ENCODE data around the gene IDUA. TPM values are rescaled to one million over a fixed set of nuclear protein-coding genes. Genes with fewer than 3 reads are reported as not detected.

Gene IDUA
- total RNA-seq, 1 donor from 2014 or later: 76.4 TPM

DNA sequence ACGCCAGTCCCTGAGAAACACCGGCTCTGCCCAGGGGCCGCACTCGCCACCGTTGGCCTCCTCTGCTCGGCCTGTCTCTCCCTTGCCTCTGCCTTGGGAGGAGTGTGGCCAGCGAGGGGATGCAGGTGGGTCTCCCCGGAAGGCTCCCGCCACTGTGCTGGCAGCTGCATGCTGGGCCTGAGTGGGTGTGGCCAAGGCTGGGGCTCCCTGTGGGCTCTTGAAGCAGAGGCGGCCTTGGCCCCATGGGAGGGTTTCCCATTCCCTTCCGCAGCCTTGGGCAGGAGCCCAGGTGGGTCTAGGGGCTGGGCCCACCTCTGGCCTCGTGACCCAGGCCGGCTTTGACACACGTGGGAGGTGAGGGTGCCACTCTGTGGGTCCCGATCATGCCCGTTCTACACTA, 43.7 kb downstream of the IDUA start:
- no peak for DNase-seq (ENCODE audit: low spot score)

DNA sequence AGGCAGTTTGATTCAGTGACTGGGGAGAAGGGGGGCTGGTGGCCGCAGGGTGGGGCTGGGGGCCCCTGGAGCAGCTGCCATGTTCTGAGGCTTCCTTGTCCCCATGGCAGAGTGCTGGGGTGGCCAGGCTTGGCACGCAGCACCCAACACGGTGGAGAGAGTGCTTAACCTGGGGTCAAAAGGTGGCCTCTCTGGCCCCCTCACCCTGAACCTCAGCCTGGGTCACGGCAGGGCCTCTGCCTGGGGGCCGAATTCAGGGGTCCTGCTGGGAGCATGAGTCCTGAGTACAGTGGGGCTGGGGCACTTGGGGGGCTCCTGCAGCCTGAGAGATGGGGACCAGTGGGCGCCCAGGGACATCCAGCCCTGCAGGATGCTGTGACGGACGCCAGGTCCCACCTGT, 44.5 kb downstream of the IDUA start:
- no peak for DNase-seq (ENCODE audit: low spot score)

DNA sequence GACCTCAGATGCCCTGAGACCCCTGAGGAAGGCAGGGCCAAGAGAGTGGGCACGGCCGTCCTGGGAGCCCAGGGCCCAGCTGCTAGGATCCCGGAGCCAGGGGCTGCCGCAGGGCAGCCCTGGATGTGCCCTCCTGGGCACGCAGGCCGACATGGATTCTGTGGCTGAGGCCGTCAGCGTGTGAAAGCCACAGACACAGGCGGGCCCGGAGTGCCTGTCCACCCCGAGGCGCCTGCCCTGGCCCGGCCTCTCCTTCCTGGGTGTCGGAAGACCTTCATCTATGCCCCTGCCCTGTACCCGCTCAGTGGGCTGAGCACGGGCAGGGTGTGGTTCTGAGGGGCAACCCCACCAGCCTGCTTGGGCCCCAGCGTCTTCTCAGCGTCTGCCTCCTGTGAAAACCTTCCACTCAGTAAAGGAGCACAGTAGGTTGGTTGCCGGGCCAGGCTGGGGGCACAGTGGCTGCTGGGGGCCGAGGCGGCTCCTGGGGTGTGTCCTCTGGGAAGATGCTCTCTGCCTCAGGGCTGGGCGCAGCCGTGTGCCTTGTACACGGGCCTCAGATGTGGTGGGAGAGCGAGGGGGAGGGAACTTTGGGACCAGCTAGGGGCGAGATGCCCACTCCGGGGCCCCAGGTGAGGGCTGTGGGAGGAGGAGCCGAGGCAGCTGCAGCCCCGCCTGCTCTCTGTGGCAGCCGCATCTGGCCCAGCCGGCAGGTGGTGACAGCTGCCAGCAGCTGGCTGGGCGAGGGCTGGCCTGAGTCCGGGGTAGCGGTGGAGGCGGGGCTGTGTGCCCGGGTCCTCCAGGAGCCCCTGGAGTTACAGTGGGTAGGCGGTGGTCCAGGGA, 45.3 kb downstream of the IDUA start:
- no peak for DNase-seq (ENCODE audit: low spot score)

DNA sequence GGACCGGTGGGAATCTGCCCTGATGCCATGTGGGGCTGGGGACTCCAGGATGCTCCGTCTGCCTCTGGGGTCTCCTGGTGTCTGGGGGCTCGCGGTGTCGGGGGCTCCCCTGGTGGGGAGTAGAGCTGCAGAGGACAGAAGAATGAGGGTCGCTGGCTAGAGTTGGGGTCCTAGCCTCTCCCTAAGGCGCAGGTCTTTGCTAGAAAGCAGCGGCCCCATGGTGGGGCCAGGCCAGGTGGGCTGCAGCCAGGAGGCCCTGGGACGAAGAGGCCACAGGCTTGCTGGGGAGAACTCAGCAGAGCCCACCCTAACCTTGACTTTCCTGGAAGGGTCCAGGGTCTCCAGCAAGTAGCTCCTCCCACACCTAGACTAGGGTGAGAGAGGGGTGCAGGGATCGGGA, 46.0 kb downstream of the IDUA start:
- no peak for DNase-seq (ENCODE audit: low spot score)

DNA sequence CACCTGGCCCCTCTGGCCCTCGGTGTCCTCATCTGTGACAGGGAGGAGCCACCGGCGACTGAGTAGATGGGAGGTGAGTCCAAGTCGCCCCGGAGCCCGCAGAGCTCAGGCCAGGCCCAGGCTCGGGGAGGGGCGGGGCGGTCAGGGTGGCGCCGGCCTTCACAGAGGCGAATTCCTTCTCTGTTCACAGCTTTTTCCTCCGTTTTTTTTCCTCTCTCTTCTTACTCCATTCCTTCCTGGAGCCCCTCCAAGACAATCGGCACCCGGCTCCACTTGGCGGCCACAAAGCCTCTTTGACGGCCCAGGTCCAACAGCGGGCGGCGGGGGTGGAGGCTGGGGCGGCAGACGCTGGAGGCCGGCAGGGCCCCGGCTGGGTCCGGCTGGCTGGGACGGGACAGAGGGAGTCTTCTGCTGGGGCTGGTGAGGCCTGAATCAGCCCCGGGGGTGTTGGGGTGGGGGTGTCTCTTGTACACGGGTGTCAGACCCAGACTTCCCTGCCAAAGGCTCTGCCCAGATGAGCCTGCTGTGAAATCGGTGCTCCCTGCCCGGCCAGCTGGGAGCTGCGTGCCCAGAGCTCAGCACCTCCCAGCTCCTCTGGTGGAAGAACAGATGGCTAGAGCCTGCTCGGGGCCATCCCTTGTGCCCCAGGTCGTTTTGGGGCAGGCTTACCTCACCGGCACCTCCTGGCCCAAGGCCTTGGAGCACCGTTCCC, 47.2 kb downstream of the IDUA start:
- DNase-seq (ENCODE audit: low spot score): no peak

DNA sequence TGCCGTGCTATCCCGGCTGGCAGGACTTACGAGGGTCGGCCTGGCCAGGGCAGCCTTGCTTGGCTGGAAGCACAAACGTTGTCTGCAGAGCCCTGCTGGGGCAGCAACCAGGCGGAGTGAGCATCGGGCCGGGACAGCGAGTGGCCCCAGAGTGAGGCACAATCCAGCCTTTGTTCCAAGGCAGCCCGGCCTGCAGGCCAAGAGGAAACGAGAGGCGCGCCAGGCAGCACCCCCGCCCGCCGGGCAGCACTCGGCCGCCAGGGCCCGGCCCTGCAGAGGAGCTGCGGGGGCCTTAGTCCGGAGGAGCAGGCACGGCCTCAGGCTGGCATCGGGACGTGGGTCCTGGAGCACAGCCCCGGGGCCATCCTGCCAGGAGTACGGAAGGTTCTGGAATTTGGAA, 48.7 kb downstream of the IDUA start:
- DNase-seq (ENCODE audit: low spot score): no peak

DNA sequence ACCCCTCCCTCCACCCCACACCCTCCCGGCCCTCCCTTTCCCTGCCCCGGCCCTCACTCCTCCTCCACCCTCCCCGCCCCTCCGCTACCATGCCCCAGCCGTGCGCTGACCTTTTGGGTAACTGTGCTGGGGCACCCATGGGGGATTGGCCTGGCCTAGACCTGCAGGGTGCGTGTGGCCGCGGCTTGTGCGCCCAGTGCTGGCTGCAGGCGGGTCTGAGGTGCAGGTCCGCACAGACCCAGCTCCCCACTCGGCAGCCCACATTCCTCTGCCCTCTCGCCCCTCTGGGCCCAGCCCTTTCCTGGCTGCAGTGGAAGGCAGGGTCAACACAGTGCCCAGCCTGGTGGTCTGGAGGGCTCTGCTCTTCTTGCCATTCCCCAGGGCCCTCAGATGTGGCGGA, 49.3 kb downstream of the IDUA start:
- DNase-seq (ENCODE audit: low spot score): no peak

DNA sequence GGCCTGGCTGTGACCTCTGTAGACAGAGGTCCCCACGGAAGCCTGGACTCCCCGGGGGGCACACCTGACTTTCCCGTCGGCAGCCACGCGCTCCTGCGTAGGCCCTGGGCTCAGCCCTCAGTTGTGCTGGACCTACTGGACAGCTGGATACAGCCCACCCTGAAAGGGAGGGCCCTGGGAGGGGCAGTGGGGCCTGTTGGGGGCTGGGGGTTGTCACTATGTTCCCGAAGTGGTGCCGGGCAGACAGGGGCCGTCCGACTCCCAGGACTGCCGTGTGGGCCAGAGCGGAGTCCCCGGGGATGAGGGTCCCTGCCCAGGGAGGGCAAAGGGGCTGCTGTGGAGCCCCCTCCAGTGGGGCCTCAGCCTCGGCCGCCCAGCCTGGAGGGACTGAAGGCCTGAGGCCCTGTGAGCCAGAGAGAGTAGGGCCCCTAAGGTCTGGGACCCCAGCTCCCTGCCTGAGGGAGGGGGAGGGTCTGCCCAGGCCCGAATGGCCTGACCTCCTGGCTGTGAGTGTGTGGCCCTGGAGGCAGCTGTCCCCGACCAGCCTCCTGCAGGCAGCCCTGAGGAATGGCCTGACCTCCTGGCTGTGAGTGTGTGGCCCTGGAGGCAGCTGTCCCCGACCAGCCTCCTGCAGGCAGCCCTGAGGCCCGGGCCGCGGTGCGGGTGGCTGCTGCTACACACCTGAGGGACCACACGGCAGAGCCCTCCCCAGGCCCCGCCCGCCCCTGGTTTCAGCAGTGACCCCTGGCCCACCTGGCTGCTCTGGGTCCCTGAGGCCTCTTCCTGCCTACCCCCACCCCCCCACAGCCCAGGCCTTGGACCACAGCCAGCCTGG, 50.3 kb downstream of the IDUA start:
- no peak for DNase-seq (ENCODE audit: low spot score)

DNA sequence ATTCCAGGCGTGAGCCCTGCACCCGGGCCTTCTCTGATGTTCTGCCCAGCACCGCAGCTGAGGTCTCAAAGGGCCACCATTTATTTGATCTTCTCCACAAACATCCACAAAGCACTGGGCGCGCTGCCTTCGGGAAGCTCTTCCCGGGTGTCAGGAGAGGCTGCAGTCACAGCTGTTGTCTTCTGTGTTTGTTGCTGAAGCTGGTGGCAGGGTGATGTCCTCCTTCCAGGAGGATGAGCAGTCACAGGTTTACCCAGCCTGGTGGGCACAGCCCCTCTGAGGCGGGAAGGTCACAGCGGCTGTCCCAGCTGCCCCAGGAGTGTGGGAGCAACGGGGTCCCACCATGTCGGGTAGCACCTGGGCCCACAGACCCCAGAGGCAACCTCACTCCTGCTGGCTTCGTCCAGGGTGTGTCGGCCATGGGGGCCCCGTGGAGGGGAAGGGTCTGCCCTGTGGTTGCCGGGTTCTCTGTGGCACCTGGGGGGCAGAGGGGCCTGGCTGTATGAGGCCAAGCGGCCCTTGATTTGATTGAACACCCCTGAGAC, 52.2 kb downstream of the IDUA start:
- no peak for DNase-seq (ENCODE audit: low spot score)

DNA sequence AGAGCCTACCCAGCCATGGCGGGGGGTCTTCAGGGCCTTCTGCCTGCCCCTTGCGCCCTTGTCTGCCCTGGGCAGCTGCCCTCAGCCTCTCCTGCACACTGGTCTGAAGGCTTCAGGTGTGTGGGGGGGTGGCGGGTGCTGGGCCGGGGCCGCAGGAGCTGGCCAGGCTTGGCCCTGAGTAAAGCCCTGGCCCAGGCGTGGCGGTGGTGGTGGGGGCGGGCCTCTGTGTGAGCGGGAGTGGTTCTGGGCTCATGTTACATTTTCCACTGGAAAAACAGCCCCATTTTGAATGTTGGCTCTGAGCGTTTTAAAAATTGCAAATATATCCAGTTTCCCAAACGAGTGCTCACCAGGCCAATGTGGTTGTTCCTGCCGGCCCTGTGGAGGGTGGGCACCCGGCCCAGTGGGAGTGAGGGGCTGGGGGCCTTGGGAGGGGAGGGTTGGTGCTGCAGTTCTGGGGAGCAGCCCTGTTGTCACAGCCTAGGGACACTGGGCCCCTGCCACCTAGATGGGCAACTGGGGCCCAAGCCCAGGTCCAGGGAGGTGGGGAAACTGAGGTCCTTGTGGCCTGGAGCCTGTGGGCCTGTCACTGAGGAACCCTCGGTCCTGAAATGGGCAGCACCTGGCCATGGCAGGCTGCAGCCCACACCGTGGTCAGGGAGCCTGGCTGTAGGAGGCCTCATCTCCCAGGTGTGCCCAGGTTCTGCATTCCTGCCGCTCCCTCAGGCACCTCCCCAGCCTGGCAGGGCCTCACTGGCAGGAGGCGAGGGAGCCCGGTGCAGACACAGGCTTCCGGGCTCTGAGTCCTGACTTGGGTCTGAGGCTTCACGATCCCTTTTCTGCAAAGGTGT, 52.9 kb downstream of the IDUA start:
- no peak for DNase-seq (ENCODE audit: low spot score)

DNA sequence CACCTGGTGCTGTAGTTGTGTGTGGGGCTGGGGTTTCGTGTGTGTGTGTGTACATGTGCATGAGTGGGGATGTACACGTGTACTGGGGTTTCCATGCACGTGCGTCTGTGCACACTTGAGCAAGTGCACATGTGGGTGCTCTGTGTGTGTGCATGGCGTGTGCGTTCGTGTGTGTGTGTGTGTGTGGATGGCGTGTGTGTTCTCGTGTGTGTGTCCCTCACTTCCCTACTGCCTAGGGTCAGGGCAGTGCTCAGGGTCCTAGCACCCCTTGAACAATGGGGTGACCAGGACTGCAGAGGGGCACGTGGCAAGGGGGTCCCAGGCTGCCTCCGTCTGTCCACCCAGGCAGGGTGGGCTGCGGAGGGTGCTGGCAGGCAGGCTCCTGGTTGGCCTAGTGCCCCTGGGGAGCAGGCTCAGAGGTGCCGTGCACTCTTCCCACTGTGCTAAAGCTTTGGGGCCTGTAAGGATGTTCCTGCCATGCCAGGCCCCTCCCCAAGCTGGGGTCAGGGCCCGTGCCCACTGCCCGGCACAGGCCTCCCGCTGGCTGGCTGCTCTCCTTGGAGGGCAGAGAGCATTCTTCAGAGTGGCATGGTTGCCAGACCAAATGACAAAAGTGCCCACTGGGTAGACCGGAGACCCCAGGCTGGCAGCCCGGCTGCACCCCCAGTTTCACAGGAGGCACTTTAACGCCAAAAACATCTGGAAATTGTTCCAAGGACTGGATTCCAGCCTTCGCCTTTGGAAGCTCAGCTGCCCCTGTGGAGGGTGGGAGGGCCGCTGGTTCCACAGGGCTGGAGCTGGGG, 53.7 kb downstream of the IDUA start:
- DNase-seq (ENCODE audit: low spot score): no peak

DNA sequence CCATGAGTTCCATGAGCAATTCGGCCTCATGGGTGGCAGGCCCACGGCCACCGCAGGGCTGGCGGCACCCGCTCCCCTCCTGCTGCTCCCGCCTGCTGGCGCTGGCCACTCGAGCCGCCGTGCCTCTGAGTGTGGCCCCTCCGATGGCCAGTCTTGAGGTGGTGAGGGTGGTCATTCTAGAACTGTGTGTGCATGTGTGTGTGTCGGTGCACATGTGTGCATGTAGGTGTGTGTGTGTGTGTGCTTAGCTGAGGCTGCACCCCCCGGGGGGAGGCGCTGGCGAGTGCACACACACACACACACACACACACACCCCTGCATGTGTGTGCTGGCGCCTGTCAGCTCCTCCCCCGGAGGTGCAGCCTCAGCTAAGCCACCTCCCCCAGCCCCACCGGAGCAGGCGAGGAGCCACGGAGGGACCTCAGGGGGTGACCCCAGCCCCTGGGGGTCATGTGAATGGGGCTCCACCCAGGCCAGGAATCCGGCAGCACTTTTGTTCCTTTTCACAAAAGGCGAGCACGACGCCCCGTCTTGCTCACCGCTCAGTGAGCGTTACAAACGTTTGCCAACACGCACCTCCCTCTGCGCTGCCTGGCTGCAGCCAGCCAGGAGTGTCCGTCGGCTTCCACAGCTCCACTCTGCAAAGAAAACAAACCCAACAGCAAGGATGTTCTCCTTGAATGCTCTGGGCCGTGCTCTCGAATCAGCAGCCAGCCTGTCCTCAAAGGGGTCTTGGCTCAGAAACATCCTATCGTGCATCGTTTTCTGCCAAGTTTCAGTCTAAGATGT, 54.5 kb downstream of the IDUA start:
- DNase-seq (ENCODE audit: low spot score): no peak

DNA sequence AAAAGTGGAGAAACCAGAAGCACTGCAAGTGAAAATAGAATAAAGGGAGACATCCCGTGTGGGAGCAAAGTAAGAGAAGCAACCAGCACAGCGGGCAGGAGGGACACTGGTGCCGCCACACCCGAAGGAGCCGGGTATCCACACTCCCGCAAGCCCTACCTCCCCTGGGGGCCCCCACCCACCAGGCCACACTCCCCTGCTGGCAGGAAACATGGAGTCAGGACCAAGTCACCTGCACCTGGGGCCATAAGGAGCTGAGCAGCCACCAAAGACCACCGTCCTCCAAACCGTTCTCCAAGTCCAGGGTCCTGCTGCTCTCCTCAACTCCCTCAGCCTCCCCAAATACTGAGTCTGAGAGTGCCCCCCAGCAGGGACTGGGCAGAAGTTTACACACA, 55.1 kb downstream of the IDUA start:
- DNase-seq (ENCODE audit: low spot score): no peak

DNA sequence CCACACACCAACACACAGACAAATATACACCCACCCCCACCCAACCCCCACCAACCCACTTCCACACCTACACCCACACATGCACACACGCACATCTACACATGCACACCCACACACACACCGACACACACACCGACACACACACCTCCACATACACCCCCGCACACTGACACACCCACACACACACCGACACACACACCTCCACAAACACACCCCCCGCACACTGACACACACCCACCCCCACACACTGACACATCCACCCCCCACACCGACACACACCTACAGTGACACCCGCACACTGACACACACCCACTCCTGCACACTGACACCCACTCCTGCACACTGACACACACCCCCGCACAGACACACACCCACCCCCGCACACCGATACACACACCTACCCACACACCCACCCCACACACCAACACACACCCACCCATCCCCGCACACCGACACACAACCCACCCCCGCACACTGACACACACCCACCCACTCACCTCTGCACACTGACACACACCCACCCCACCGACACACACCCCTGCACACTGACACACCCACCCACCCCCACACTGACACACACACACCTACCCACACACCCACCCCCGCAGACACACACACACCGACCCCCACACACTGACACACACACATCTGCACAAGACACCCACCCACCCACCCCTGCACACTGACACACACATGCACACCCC, 55.7 kb downstream of the IDUA start:
- DNase-seq (ENCODE audit: low spot score): no peak

DNA sequence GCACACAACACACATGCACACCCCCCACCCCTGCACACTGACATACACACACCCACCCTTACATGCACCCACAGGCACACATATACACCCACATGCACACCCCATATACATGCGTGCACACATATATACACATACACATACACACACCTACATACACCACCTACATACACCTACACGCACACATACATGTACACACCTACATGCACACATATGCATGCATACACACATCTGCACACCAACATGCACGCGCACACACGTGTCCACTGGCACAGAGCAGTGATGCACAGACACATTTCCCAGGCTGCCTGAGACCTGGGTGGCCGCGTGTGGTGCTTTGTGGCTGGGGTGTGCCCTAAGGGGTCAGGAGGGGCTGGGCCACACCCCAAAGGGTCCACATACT, 56.3 kb downstream of the IDUA start:
- DNase-seq (ENCODE audit: low spot score): no peak

DNA sequence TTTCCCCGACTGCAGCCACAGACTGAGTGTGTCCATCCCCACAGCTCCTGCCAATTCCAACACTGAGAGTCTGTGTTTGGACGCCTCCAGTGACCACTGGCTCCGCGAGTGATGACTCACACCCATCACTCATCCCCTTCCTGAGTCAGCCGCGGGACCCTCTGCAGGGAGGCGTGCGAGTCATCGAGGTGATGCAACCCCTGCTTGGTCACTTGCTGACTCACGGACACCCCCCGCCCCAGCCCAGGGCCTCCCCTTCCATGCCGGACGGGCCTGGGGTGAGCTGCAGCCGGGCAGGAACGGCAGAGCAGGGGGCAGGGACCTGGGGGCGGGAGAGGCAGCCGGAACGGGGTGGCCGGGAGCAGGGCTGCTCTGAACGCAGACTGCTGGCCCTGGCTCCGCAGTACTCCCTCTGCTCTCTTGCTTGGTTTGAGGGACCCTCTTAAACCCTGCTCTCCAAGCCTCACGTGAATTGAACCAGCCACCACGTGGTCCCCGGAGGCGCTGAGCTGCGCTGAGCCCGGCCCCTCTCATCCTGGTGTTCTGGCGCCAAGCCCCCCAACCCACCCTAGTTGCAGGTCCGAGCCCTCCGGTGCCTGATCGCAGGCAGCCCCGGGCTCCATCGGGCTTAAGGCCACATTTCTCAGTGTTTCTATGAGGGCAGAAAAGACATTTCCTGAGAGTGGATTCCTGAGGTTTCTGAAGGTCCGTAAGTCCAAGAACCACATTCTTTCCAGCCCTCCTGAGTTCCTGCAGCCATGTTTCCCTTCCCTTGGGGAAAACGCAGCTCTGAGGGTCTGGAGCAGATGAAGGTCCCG, 57.0 kb downstream of the IDUA start:
- DNase-seq (ENCODE audit: low spot score): peak; percentile 84

DNA sequence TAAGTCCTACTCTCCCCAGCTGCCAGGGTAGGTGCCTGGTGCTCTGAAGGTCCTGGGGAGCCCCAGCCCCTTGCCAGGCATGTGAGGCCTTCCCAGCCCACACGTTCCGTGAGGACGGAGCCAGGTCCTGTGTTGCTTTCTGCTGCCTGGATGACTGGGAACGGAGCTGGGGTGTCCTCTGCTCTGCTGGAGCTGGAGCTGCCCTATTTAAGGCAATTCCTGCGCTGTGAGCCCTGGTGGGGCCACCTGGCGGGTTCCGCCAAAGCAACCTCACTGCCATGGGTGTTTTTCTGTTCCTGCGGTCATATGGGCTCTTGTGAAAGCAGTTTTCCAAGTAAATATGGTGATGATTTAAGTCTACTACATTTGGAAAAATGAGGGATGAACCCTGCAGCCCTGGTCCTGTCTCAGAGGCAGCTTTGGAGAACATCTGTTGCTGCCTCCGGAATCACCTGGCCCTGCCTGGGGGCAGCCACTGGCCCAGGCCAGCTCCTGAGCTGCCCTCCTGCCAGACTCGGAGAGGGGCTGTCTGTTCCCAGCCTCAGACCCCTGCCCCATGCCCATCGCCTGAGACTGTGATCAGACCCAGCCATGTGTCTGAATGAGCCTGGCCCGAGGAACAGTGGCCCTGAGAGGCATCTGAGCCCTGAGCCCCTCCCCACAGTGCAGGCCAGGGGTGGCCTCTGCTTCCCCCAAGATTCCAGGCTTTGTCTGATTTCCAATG, 57.8 kb downstream of the IDUA start:
- no peak for DNase-seq (ENCODE audit: low spot score)

Data from ureter (tissue), 1 donor.